ENCODE data around the gene YDJC. TPM values are rescaled to one million over a fixed set of nuclear protein-coding genes. Genes with fewer than 3 reads are reported as not detected.

YDJC gene
- total and polyA plus RNA-seq, 9 of the 15 experiments (the other 6 are each of a cell fraction or from before 2014, with no cell fraction given): 13.5 to 871 (median 164) TPM

- TF ChIP-seq STAG1 (CRISPR knock-in tag; IDR thresholded peaks at IDR 0.05; ENCODE audit: borderline replicate concordance): no peak
- no peak for TF ChIP-seq ZNF347 (CRISPR knock-in tag; IDR thresholded peaks at IDR 0.05; ENCODE audit: low read depth)
- TF ChIP-seq ZFP30 (CRISPR knock-in tag; IDR thresholded peaks at IDR 0.05; ENCODE audit: borderline replicate concordance): no peak
- no peak for TF ChIP-seq E4F1 (CRISPR knock-in tag; IDR thresholded peaks at IDR 0.05; ENCODE audit: borderline replicate concordance)
- TF ChIP-seq SAP30 (IDR thresholded peaks at IDR 0.05; ENCODE audit: borderline replicate concordance, insufficient read depth, low read depth, low read length, poor library complexity, severe bottlenecking): peak; percentile 73
- no peak for TF ChIP-seq HMGN3 (IDR thresholded peaks at IDR 0.05; ENCODE audit: borderline replicate concordance, extremely low read depth, insufficient read length, low read depth, low read length)
- no peak for TF ChIP-seq RERE (CRISPR knock-in tag; IDR thresholded peaks at IDR 0.05; ENCODE audit: borderline replicate concordance)
- no peak for TF ChIP-seq RFX5 (IDR thresholded peaks at IDR 0.05; ENCODE audit: low read depth, low read length)
- no peak; the same call in 1 of the 2 replicates for TF ChIP-seq ZNF398 (CRISPR knock-in tag; IDR thresholded peaks at IDR 0.05)
- TF ChIP-seq CBX1 (IDR thresholded peaks at IDR 0.05; ENCODE audit: low read depth): no peak
- TF ChIP-seq GMEB1 (CRISPR knock-in tag; IDR thresholded peaks at IDR 0.05): no peak; the same call in 1 of the 2 replicates
- no peak for TF ChIP-seq SMC3 (conservative IDR thresholded peaks at IDR 0.05; ENCODE audit: insufficient read depth, low read depth, low read length)
- TF ChIP-seq NR2C1 (IDR thresholded peaks at IDR 0.05): no peak
- no peak for TF ChIP-seq NR2C1 (tag; IDR thresholded peaks at IDR 0.05)
These were observed 41.8 kb downstream of the YDJC start (continued) for GRCh38 chr22:21587803-21588611.

Measured in K562 (cell line).